ENCODE measurements around the gene CLDN18. TPM values are rescaled to one million over a fixed set of nuclear protein-coding genes. Genes with fewer than 3 reads are reported as not detected.

The CLDN18 gene
- total and polyA plus RNA-seq, 12 donors, result 0.01 TPM; not detected in 11

GRCh38 chr3:138070006-138070405, 60.0 kb downstream of the CLDN18 start:
- Histone ChIP-seq H3K27me3 (no peaks in the 10 kb centered on the region), H3K36me3 (peaks cover 0 to 71% (median 8%) of the 10 kb centered on the region in 9 donors), H3K9me3 (peaks cover 0 to 12% (median 0%) of the 10 kb centered on the region in 11 donors), H3K4me3 (no peak overlapping the region), H3K27ac (no peak overlapping the region), H3K4me1 (peaks cover 0 to 5% (median 0%) of the 10 kb centered on the region in 9 donors)
- ATAC-seq, result no peak
- intact Hi-C loops (cut with DNase I), result loop anchor here in 1 of 10 donors (10.0 kb wide), 1 partner anchor 365 kb away; the partner anchor contains the start of gene ESYT3
- 81 to 91% methylated on average over 4 of the region's 4 CpGs for WGBS, 2 donors
- DNase-seq, result no peak
- TF ChIP-seq CTCF (IDR thresholded peaks at IDR 0.05), result no peak

- Histone ChIP-seq H3K27ac (no peak overlapping the region), H3K4me3 (no peak overlapping the region), H3K36me3 (peaks cover 0 to 68% (median 0%) of the 10 kb centered on the region in 9 donors), H3K9me3 (peaks cover 0 to 12% (median 0%) of the 10 kb centered on the region in 11 donors), H3K27me3 (no peaks in the 10 kb centered on the region), H3K4me1 (peaks cover 0 to 5% (median 0%) of the 10 kb centered on the region in 9 donors)
- ATAC-seq, result no peak
- TF ChIP-seq CTCF (IDR thresholded peaks at IDR 0.05), result no peak
- intact Hi-C loops (cut with DNase I), result loop anchor here in 1 of 10 donors (10.0 kb wide), 1 partner anchor 362 kb away; the partner anchor contains the start of gene ESYT3
- 87 to 90% methylated on average over 8 of the region's 8 CpGs for WGBS, 2 donors
- no peak for DNase-seq
These were observed 62.8 kb downstream of the CLDN18 start for GRCh38 chr3:138072796-138073195.

- Histone ChIP-seq H3K4me1 (peaks cover 0 to 28% (median 0%) of the 10 kb centered on the region in 9 donors), H3K36me3 (peaks cover 0 to 65% (median 0%) of the 10 kb centered on the region in 9 donors), H3K27me3 (no peaks in the 10 kb centered on the region), H3K9me3 (peaks cover 0 to 12% (median 0%) of the 10 kb centered on the region in 11 donors), H3K4me3 (no peak overlapping the region), H3K27ac (no peak overlapping the region)
- no peak for DNase-seq
- no peak for TF ChIP-seq CTCF (IDR thresholded peaks at IDR 0.05)
- 87 to 90% methylated on average over 4 of the region's 4 CpGs for whole genome bisulfite sequencing, 2 donors
- intact Hi-C loops (cut with DNase I), result loop anchor here in 2 of 10 donors (5.0 to 10.0 kb wide), 2 partner anchors 34 to 357 kb away; partner anchors contain the start of gene ESYT3 (in 1 of the 2)
- ATAC-seq, result no peak
These were observed 68.1 kb downstream of the CLDN18 start for GRCh38 chr3:138078096-138078495.

GRCh38 chr3:138078901-138079344, 69.0 kb downstream of the CLDN18 start:
- DNase-seq (no peak), ATAC-seq (peak in 2 of 8 donors; percentile 19 to 65)
- H3K36me3 ChIP-seq, result peaks cover 0 to 69% (median 0%) of the 10 kb centered on the region in 9 donors
- H3K9me3 ChIP-seq, result peaks cover 0 to 10% (median 0%) of the 10 kb centered on the region in 11 donors
- 0% methylated on average over 1 of the region's 1 CpG for WGBS, 2 donors
- intact Hi-C loops (cut with DNase I), result loop anchor here in 2 of 10 donors (5.0 to 10.0 kb wide), 2 partner anchors 33 to 356 kb away; partner anchors contain the start of gene ESYT3 (in 1 of the 2)
- TF ChIP-seq CTCF (IDR thresholded peaks at IDR 0.05), result no peak
- no peak overlapping the region for H3K27ac ChIP-seq
- no peak overlapping the region for H3K4me3 ChIP-seq
- no peaks in the 10 kb centered on the region for H3K27me3 ChIP-seq
- H3K4me1 ChIP-seq, result peaks cover 0 to 35% (median 0%) of the 10 kb centered on the region in 9 donors

Data from heart right ventricle (tissue), 16 donors.